Motor neuron (in vitro differentiated cells): ENCODE measurements around the gene NAALADL2. TPM values are rescaled to one million over a fixed set of nuclear protein-coding genes. Genes with fewer than 3 reads are reported as not detected.
A peak's percentile ranks its signal among the peaks of the same experiment; 100 is the strongest.

Source experiments
- ATAC-seq, 8 experiments: fragments of 200-7000 bp; cut with Tn5 transposase; replicated peaks in 6 of 8; 2 replicates each; pipeline ENCODE4 v1.8.0; 2021; ENCODE audit warnings: mild to moderate bottlenecking in 8 of 8, moderate library complexity in 8 of 8
- H3K27ac ChIP-seq, 2 donors: fragments of 250-450 bp; sonication (Bioruptor Pico); 2 replicates each; pipeline ENCODE4 v1.9.0; 2021; ENCODE audit warnings: antibody characterized with exemption in 2 of 2, mild to moderate bottlenecking in 2 of 2, moderate library complexity in 1 of 2
- H3K4me1 ChIP-seq, 2 donors: fragments of 250-450 bp; sonication (Bioruptor Pico); replicated peaks in 1 of 2; 2 replicates each; pipeline ENCODE4 v1.6.1; 2021; ENCODE audit warnings: antibody characterized with exemption in 2 of 2, mild to moderate bottlenecking in 2 of 2, moderate library complexity in 1 of 2
- H3K4me3 ChIP-seq, 5 donors: fragments of 250-450 bp; sonication (Bioruptor Pico); 2 replicates each; pipeline ENCODE4 v1.9.0; 2021; ENCODE audit warnings: antibody characterized with exemption in 5 of 5, mild to moderate bottlenecking in 5 of 5, moderate library complexity in 4 of 5
- WGBS, 10 experiments: fragments of 450-650 bp; shearing (Covaris generic); methylation state at CpG; one replicate each; pipeline ENCODE4 v1.0.0; 2022; 5-methylcytosine and 5-hydroxymethylcytosine counted together
- in situ Hi-C, 9 experiments: fragments of 400-800 bp; cut with MboI; loops; one replicate each; pipeline ENCODE4 v1.15.0; 2021; ENCODE audit warnings: low sequenced_read_pairs in 9 of 9, low pct_unique_long_range_greater_than_20kb in 2 of 9; ENCODE audit not compliant: unreplicated experiment in 9 of 9
- total RNA-seq, 8 experiments: library from RNA; unstranded; fragments of 300-600 nt; gene quantifications; 2 replicates each; pipeline versions ENCODE4 v1.2.3 to v1.2.4, GENCODE V29; 2022

The NAALADL2 gene
- total RNA-seq, 8 experiments from 2014 or later, result 1.1 to 5.4 (median 2.0) TPM

DNA sequence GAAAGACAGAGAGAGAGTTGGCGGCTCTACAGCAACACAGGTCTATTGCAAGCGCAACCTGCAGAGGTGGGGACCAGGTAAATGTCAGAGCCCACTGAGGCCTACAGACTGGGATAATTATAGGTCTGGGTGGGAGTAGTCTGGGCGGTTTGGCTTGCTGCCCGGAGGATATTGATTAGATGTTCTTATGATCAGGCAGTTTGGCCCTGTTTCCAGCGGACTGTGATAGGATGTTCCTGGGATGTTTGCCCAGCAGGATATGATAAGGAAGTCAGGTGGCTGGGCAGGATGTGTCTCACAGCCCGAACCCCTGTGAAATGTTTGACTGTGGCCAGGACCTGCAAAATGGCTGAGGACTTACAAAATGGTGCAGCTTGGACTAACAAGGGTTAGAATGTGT is 364.9 kb downstream of the NAALADL2 start:
- peak in 1 of 8 experiments; percentile 22 for ATAC-seq
- Histone ChIP-seq H3K27ac (no peak overlapping the region), H3K4me3 (no peak overlapping the region), H3K4me1 (no peaks in the 10 kb centered on the region)
- WGBS, 10 experiments, result 74 to 94% (median 80%) methylated on average over 1 to 6 of the region's 6 CpGs; no CpG with 5 or more reads in 1 of the 10 experiments
- in situ Hi-C loops, result loop anchor here in 1 of 9 experiments (25.0 kb wide), 1 partner anchor 488 kb away; no protein-coding TSS in a partner anchor

DNA sequence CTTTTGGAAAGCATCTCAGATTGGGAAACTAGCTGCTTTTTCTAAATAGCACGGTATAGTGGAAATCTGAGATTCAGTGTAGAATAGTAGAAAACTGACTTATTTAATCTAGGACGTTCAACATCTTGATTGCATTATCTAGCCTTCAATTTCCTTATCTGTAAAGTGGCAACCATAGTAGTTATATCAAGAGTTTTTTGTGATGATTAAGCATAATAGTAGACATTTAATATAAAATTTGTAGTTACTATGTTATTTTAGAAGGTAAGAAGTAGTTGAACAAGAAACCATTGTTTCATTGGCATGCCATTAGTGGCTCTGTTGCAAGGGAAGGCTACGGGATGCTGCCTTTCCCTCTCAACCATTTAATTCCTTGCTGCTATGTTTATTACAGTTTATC is 367.3 kb downstream of the NAALADL2 start:
- ATAC-seq, result no peak
- no peaks in the 10 kb centered on the region for H3K4me1 ChIP-seq
- WGBS, 10 experiments, result 35 to 100% (median 86%) methylated on average over 1 to 3 of the region's 3 CpGs
- H3K27ac ChIP-seq, result no peak overlapping the region
- H3K4me3 ChIP-seq, result no peak overlapping the region
- in situ Hi-C loops, result no loop called here

DNA sequence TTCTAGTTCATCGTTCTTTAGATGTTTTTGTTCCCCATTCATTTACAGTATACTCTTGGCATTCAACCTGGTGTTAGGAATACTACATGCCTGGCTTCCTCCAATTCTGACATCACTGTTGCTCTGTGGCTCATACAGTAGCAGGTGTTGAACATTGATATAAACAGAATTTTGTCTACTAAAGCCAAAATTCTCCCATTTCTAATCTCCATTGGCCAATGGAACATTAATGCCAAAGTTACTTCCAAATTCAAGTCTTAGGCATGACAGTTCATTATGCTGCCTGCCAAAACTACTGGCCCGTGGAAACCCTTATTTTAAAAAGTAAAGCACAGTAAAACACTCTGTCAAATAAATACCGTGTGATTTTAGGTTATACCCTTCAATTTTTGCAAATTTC is 368.0 kb downstream of the NAALADL2 start:
- in situ Hi-C loops, result no loop called here
- no peak overlapping the region for H3K27ac ChIP-seq
- no peak overlapping the region for H3K4me3 ChIP-seq
- no peaks in the 10 kb centered on the region for H3K4me1 ChIP-seq
- 0 to 93% (median 86%) methylated on average over 2 to 3 of the region's 3 CpGs; no CpG with 5 or more reads in 1 of the 10 experiments for WGBS, 10 experiments
- ATAC-seq, result no peak

DNA sequence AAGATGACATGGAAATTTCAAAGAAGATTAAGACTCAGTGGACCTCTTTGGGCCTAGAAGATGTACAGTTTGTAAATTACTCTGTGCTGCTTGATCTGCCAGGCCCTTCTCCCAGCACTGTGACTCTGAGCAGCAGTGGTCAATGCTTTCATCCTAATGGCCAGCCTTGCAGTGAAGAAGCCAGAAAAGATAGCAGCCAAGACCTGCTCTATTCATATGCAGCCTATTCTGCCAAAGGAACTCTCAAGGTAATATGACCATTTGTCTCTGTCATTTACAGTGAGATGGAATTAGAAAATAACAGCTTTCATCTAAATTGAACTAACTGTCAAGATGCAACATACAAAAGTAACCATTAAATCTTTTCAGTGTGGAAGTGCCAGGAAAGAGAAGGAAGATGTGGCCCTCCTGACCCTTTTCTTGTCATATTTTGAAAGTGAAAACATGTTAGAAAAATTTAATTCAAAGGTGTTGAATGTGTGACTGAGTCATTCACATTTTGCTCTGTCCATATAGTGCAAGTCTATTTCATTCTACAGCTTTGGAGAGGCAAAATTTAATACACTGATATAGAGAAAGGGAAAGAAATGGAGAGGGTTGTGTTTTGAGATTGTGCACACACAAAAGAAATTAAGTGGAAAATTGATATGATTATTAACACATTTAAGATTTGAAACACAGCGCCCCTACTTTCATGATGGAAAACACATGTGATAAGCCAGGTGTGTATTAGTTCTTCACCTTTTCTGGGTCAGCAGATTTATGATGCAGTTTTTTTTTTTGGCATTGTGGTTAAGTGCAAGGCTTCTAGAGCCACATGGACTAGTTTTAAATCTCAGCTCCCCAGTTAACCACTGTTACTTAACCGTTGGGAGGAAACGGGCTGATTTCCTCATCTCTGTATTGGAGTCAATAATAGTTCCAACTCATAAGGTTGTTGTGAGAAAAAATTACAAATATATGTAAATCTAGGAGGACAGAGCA is 375.1 kb downstream of the NAALADL2 start:
- Histone ChIP-seq H3K4me3 (no peak overlapping the region), H3K4me1 (peaks cover 4 to 7% of the 10 kb centered on the region in 2 donors), H3K27ac (no peak overlapping the region)
- ATAC-seq, result peak in 5 of 8 experiments; percentile 90 to 97 (median 91)
- in situ Hi-C loops, result no loop called here
- 60 to 100% (median 87%) methylated on average over 1 to 3 of the region's 3 CpGs for WGBS, 10 experiments

DNA sequence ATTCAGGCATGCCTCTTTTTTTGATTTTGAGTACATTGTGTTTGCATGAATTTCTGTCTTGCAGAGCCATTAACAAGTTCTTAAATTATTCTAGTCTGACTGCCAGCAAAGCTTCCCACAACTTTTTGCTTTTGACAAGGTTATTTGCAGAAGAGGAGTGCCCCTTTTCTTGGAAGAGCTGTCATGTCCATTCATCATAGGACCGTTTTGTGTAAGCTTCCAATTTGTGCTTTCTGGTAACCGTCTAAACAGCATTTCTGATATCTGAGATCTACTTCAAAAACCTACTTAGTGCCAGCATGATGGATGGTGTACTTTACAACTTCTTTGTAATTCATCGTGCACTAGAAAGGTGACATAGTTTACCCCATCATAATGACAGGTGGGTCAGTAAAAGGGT is 379.7 kb downstream of the NAALADL2 start:
- no peak overlapping the region for H3K27ac ChIP-seq
- WGBS, 10 experiments, result 0 to 40% (median 17%) methylated on average over 1 to 3 of the region's 3 CpGs
- peak in 7 of 8 experiments; percentile 28 to 57 (median 48) for ATAC-seq
- in situ Hi-C loops, result no loop called here
- no peak overlapping the region for H3K4me3 ChIP-seq
- H3K4me1 ChIP-seq, result peaks cover 4 to 5% of the 10 kb centered on the region in 2 donors

DNA sequence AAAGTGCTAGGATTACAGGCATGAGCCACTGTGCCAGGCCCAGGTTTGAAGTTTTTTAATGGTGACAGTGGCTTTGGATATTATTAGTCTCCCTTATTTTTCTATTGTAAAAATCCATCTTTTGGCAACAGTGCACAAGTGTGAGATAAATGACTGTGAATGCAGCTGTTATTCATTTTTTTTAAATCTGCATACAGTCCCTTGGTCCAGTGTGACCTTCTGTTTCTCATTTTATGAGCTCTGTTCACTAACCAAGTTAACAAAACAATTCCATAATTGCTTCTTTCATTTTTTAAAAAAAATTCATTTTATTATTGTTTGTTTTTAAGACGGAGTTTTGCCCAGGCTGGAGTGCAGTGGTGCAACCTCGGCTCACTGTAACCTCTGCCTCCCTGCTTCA is 381.8 kb downstream of the NAALADL2 start:
- Histone ChIP-seq H3K27ac (no peak overlapping the region), H3K4me3 (no peak overlapping the region), H3K4me1 (peaks cover 0 to 4% of the 10 kb centered on the region in 2 donors)
- no peak for ATAC-seq
- in situ Hi-C loops, result no loop called here
- 17 to 100% (median 83%) methylated on average over 1 to 2 of the region's 2 CpGs; no CpG with 5 or more reads in 1 of the 10 experiments for WGBS, 10 experiments

DNA sequence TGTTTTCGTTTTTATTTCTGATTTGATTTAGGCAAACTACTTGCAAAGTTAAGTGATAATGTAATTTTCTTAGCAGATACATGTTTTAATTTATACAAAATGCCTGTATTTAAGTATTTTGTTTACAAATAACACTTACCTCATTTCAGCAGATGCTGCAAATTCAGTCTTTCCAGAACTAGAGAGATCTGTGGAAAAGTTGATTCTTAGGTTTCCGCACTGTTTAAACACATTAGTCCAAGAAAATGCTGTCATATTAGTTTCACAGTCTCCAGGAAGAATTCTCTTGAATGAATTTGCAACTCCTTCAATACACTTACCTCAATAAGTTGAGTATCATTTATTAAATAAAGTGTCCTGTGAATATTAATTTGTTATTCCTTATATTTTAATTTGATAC is 383.1 kb downstream of the NAALADL2 start:
- 60 to 100% (median 88%) methylated on average over 1 to 2 of the region's 2 CpGs; no CpG with 5 or more reads in 1 of the 10 experiments for WGBS, 10 experiments
- in situ Hi-C loops, result no loop called here
- Histone ChIP-seq H3K27ac (no peak overlapping the region), H3K4me3 (no peak overlapping the region), H3K4me1 (peaks cover 0 to 4% of the 10 kb centered on the region in 2 donors)
- ATAC-seq, result no peak

DNA sequence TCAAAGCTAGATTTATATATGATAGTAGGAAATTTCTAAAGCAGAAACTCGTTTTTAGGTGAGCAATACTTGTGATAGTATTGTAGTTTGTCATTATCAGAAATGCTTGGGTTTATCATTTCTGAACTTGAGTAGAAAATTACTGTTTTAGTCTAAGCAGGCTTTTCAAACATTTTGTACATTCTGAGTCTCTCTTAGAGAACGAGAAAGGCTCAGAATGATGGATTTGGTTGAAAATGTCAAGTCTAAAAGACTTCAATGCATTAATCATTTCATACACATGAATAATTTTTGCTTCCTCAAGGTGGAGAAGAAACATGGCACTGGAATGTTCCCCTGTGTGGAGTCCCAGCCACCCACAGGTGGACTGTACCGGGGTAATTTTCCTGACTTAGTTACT is 387.1 kb downstream of the NAALADL2 start:
- in situ Hi-C loops, result no loop called here
- H3K4me3 ChIP-seq, result no peak overlapping the region
- ATAC-seq, result no peak

DNA sequence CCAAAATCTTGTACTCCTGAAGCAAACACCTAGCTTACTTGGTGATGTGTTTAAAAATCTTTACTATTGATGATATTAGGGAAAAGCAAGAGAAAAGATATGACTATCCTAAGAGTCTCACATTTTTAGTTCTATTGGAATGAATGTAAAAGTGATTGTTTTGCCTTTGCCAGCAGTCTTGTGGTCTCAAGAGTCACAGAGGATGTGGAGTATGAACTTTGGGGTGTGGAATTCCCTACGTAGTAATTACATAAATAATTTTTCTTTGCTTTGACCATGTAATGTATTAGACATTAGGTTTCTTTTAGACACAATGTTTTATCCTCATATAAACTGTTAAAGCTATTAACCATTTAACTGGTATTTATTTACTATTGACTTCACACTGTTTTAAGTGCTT is 387.6 kb downstream of the NAALADL2 start:
- H3K4me1 ChIP-seq, result no peaks in the 10 kb centered on the region
- in situ Hi-C loops, result no loop called here
- H3K27ac ChIP-seq, result no peak overlapping the region
- no peak overlapping the region for H3K4me3 ChIP-seq
- 29 to 90% (median 62%) methylated on average over 1 of the region's 1 CpG; no CpG with 5 or more reads in 2 of the 10 experiments for WGBS, 10 experiments
- ATAC-seq, result no peak

More for the DNA sequence above, 387.1 kb downstream of the NAALADL2 start:
- Histone ChIP-seq H3K27ac (no peak overlapping the region), H3K4me1 (no peaks in the 10 kb centered on the region)
- 13 to 100% (median 51%) methylated on average over 1 to 3 of the region's 3 CpGs for WGBS, 10 experiments

DNA sequence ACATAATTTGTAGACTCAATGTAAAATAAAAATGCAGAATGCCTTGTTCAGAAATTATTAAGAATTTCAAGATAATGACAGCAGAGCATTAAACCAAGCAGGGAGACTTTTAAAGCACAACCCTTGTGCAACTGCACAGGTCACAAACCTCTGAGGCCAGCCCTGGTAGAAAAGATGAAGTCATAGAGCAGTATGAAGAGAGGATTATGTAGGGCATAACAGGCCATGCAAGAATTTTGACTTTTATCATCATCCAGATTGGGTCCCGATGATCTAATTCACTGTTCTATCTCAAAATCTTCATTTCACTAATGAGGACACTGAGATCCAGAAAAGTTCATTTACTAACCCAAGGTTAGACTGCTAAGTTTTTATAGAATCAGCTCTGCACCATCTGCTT is 388.5 kb downstream of the NAALADL2 start:
- Histone ChIP-seq H3K4me1 (no peaks in the 10 kb centered on the region), H3K27ac (no peak overlapping the region), H3K4me3 (no peak overlapping the region)
- in situ Hi-C loops, result no loop called here
- 0 to 100% (median 85%) methylated on average over 1 of the region's 1 CpG; no CpG with 5 or more reads in 4 of the 10 experiments for WGBS, 10 experiments
- peak in 3 of 8 experiments; percentile 42 to 92 (median 88) for ATAC-seq

DNA sequence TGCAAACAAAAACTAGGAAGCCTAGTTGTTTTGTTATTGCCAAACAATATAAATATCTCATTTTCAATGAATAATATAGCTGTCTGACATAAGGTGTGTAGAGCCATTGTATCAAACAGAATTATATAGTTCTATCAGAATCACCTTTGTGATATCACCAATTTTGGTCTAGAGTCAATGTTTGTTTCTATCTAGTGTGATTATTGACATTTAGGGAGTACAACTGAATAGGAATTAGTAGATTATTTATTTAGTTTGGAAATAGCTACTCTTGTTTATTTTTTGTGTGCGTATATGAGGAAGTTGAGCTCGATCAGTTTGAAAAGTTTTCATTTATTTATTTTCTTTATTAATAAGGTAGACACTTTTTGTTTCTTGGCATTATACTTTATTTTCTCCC is 389.7 kb downstream of the NAALADL2 start:
- WGBS, 10 experiments, result 83 to 100% (median 97%) methylated on average over 2 of the region's 2 CpGs
- ATAC-seq, result no peak
- in situ Hi-C loops, result no loop called here
- no peak overlapping the region for H3K27ac ChIP-seq
- H3K4me3 ChIP-seq, result no peak overlapping the region
- H3K4me1 ChIP-seq, result no peaks in the 10 kb centered on the region

DNA sequence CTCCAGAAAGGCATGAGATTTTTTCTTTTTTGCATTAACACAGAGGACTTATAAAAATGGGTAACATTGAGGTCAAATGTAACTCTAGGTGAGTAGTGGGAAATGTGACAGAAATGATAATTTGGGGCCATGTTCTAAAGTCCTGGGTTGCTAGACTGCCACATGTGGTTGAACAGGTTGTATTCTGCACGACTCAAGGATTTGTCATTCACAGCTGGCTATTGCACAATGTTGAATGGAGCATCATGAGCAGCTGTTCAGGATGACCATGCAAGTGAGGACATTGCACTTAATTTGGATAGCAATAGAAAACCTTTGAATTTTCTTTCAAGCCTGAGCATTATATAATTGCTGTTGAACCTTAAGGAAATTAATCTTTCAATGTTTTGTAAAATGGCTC is 396.6 kb downstream of the NAALADL2 start:
- in situ Hi-C loops, result no loop called here
- 0 to 100% (median 20%) methylated on average over 1 of the region's 1 CpG; no CpG with 5 or more reads in 2 of the 10 experiments for WGBS, 10 experiments

DNA sequence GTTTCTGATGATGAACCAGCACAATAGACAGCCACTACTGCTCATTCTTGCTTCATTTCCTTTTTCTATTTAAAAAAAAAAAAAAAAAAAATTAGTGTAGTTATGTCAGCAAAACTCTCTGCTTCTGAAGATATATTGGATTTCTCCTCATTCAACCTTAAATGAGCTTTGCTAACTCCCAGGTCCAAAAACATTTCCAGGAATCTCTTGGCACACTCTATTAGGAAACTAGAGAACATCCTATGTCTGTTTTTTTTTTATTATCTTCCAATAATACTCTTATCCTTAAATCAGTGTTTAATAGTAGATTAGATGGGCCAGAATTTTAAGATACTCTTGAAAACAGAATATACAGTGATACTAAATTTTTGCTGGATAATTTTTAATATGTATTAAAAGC is 398.0 kb downstream of the NAALADL2 start:
- Histone ChIP-seq H3K27ac (no peak overlapping the region), H3K4me1 (peaks cover 3 to 13% of the 10 kb centered on the region in 2 donors), H3K4me3 (no peak overlapping the region)
- in situ Hi-C loops, result no loop called here
- no peak for ATAC-seq

More for the DNA sequence above, 396.6 kb downstream of the NAALADL2 start:
- peaks cover 3 to 13% of the 10 kb centered on the region in 2 donors for H3K4me1 ChIP-seq
- no peak overlapping the region for H3K27ac ChIP-seq
- ATAC-seq, result peak in 6 of 8 experiments; percentile 25 to 65 (median 30)
- no peak overlapping the region for H3K4me3 ChIP-seq
